ENCODE measurements around the gene TEX101.

Gene TEX101

GRCh38 chr19:43450545-43450997 lies 35.9 kb downstream of the TEX101 start:
- DNase-seq (ENCODE audit: low read depth), result no peak
- TF ChIP-seq CTCF (IDR thresholded peaks at IDR 0.05; ENCODE audit: control insufficient read depth, insufficient read depth, low read depth, low read length, missing control alignments), result no peak
- no peak overlapping the region for H3K4me3 ChIP-seq (ENCODE audit: control insufficient read depth, low read depth, low read length)

- TF ChIP-seq CTCF (IDR thresholded peaks at IDR 0.05; ENCODE audit: control insufficient read depth, insufficient read depth, low read depth, low read length, missing control alignments), result no peak
- DNase-seq (ENCODE audit: low read depth), result no peak
- no peak overlapping the region for H3K4me3 ChIP-seq (ENCODE audit: control insufficient read depth, low read depth, low read length)
These were observed 37.9 kb downstream of the TEX101 start for GRCh38 chr19:43452582-43452981.

- no peak for TF ChIP-seq CTCF (IDR thresholded peaks at IDR 0.05; ENCODE audit: control insufficient read depth, insufficient read depth, low read depth, low read length, missing control alignments)
- DNase-seq (ENCODE audit: low read depth), result no peak
These were observed 39.3 kb downstream of the TEX101 start for GRCh38 chr19:43454031-43454430.

GRCh38 chr19:43455321-43456113 lies 40.8 kb downstream of the TEX101 start:
- H3K4me3 ChIP-seq (ENCODE audit: control insufficient read depth, low read depth, low read length), result no peak overlapping the region
- TF ChIP-seq CTCF (IDR thresholded peaks at IDR 0.05; ENCODE audit: control insufficient read depth, insufficient read depth, low read depth, low read length, missing control alignments), result no peak
- no peak for DNase-seq (ENCODE audit: low read depth)

More at GRCh38 chr19:43454031-43454430, 39.3 kb downstream of the TEX101 start:
- no peak overlapping the region for H3K4me3 ChIP-seq (ENCODE audit: control insufficient read depth, low read depth, low read length)

- DNase-seq (ENCODE audit: low read depth), result no peak
- no peak for TF ChIP-seq CTCF (IDR thresholded peaks at IDR 0.05; ENCODE audit: control insufficient read depth, insufficient read depth, low read depth, low read length, missing control alignments)
- no peak overlapping the region for H3K4me3 ChIP-seq (ENCODE audit: control insufficient read depth, low read depth, low read length)
These were observed 43.1 kb downstream of the TEX101 start for GRCh38 chr19:43457809-43458208.

GRCh38 chr19:43460362-43461016 lies 45.8 kb downstream of the TEX101 start:
- DNase-seq (ENCODE audit: low read depth), result no peak
- no peak for TF ChIP-seq CTCF (IDR thresholded peaks at IDR 0.05; ENCODE audit: control insufficient read depth, insufficient read depth, low read depth, low read length, missing control alignments)
- no peak overlapping the region for H3K4me3 ChIP-seq (ENCODE audit: control insufficient read depth, low read depth, low read length)

Measured in AG09309 (cell line).